Vein endothelial cell (primary cell): ENCODE data around the gene NEK3. TPM values are rescaled to one million over a fixed set of nuclear protein-coding genes. Genes with fewer than 3 reads are reported as not detected.

ENCODE experiments used
- total RNA-seq: library from RNA; depleted of rRNA; stranded (reverse); fragments of >200 nt; gene quantifications from 2 replicates; pipeline ENCODE4 v1.2.3, GENCODE V29; 2012

NEK3 gene
- 11.3 and 16.3 TPM in 2 replicates for total RNA-seq

GRCh38 chr13:52159159-52159982 lies at the start of gene NEK3:
Gene NEK3, minus strand, starts transcription at chr13:52159597. Its CDS starts 3,406 bp downstream, at chr13:52156191.

GRCh38 chr13:52128714-52129700 lies 30.4 kb downstream of the NEK3 start, which contains the start of gene NEK5:
Gene NEK5, minus strand, starts transcription at chr13:52129073. Its CDS starts 1,591 bp downstream, at chr13:52127482.

Other genes with a start within 250 kb of the NEK3 start
- 4.2 and 5.8 TPM in 2 replicates for gene ATP7B, start 148.1 kb downstream of the NEK3 start, total RNA-seq
- 17.6 and 22.2 TPM in 2 replicates for gene ALG11, start 147.2 kb downstream of the NEK3 start, total RNA-seq
- gene UTP14C, start 134.9 kb downstream of the NEK3 start, total RNA-seq: 11.1 and 12.5 TPM in 2 replicates
- gene NEK5, start 30.5 kb downstream of the NEK3 start, total RNA-seq: under 0.01 and 0.10 TPM in 2 replicates
- gene THSD1, start 246.6 kb upstream of the NEK3 start, total RNA-seq: 67.3 and 85.3 TPM in 2 replicates